Activated naive CD8-positive, alpha-beta T cell treated with anti-CD3 and anti-CD28 coated beads, Interleukin-2, amount 50 U/mL, for 24 hours (primary cell): ENCODE results near the gene HLTF.

Experiments
- ATAC-seq: fragments of 150-1000 bp; cut with Tn5 transposase; one replicate; pipeline ENCODE4 v1.10.0; 2021
- DNase-seq: peaks from one replicate; pipeline ENCODE4 v3.0.0; 2021
- H3K27ac Mint-ChIP-seq: one replicate; pipeline ENCODE4 v1.8.0; 2021; ENCODE audit warnings: mild to moderate bottlenecking, mixed read lengths
- H3K27me3 Mint-ChIP-seq: one replicate; pipeline ENCODE4 v1.8.0; 2021; ENCODE audit warnings: mixed read lengths
- H3K36me3 Mint-ChIP-seq: one replicate; pipeline ENCODE4 v1.8.0; 2021; ENCODE audit warnings: low read depth, mixed read lengths
- H3K4me1 Mint-ChIP-seq: one replicate; pipeline ENCODE4 v1.8.0; 2021; ENCODE audit warnings: mixed read lengths
- H3K4me3 Mint-ChIP-seq: one replicate; pipeline ENCODE4 v1.8.0; 2021; ENCODE audit warnings: mild to moderate bottlenecking, moderate library complexity, mixed read lengths
- H3K9me3 Mint-ChIP-seq: one replicate; pipeline ENCODE4 v1.8.0; 2021; ENCODE audit warnings: mixed read lengths

The HLTF gene

DNA sequence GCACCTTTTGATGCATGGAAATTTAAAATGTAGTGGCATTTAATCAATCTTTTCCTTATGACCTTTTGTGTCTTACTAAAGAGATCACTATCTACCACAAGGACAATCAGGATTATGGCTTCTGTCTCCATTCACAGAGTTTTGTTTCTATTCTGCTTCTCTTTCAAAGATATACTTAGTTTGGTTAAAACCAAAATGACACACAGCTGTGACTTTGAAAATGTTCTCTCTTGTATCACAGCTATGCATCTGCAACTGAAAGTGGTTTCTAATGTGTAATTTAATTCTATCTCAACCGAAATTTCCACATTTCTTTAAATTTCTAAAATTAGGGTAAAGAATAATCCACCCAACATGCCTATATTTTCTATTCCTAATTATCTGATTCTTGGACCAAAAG is 27.7 kb downstream of the HLTF start:
- H3K36me3 Mint-ChIP-seq = peaks cover 31% of the 10 kb centered on the region
- no peaks in the 10 kb centered on the region for H3K9me3 Mint-ChIP-seq
- no peak overlapping the region for H3K27ac Mint-ChIP-seq
- ATAC-seq (no peak), DNase-seq (no peak)
- no peaks in the 10 kb centered on the region for H3K27me3 Mint-ChIP-seq
- H3K4me1 Mint-ChIP-seq = peaks cover 2% of the 10 kb centered on the region
- H3K4me3 Mint-ChIP-seq = no peak overlapping the region

DNA sequence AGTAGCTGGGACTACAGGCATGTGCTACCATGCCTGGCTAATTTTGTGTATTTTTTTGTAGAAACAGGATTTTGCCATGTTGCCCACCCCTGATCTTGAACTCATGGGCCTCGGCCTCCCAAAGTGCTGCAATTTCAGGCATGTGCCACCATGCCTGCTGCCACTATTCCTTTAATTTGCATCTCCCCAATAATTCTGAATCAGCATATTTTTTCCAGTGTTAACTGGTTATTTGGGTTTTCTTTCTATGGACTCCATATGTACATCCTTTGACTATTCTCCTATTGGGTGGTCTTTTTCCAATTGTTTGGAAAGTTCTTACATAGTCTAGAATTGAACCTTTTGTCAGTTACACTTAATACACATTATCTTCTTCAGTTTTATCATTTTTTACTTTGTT is 28.1 kb downstream of the HLTF start:
- H3K27me3 Mint-ChIP-seq = no peaks in the 10 kb centered on the region
- no peak overlapping the region for H3K27ac Mint-ChIP-seq
- H3K4me3 Mint-ChIP-seq = no peak overlapping the region
- peaks cover 33% of the 10 kb centered on the region for H3K36me3 Mint-ChIP-seq
- no peaks in the 10 kb centered on the region for H3K9me3 Mint-ChIP-seq
- no peak for DNase-seq
- peaks cover 2% of the 10 kb centered on the region for H3K4me1 Mint-ChIP-seq
- no peak for ATAC-seq

DNA sequence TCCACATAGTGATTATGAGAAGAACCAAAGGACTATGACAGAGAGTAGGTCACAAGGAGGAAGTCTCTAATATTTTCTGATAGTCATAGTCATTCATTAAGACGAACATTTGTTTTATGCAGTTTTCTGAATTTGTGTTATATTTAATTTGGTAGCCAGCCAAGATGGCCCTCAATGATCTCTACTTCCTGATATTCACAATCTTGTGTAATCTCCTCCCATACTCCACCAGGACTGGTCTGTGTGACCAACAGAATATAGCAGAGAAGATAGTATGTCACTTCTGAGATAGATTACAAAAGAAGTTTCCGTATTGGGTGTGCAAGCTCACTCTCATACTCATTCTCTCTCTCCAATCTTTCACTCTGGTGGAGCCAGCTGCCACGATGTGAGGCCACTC is 30.8 kb downstream of the HLTF start:
- Mint-ChIP-seq H3K9me3 (no peaks in the 10 kb centered on the region), H3K4me3 (no peak overlapping the region), H3K36me3 (peaks cover 44% of the 10 kb centered on the region), H3K27ac (no peak overlapping the region), H3K27me3 (no peaks in the 10 kb centered on the region), H3K4me1 (peaks cover 2% of the 10 kb centered on the region)
- ATAC-seq (no peak), DNase-seq (no peak)

DNA sequence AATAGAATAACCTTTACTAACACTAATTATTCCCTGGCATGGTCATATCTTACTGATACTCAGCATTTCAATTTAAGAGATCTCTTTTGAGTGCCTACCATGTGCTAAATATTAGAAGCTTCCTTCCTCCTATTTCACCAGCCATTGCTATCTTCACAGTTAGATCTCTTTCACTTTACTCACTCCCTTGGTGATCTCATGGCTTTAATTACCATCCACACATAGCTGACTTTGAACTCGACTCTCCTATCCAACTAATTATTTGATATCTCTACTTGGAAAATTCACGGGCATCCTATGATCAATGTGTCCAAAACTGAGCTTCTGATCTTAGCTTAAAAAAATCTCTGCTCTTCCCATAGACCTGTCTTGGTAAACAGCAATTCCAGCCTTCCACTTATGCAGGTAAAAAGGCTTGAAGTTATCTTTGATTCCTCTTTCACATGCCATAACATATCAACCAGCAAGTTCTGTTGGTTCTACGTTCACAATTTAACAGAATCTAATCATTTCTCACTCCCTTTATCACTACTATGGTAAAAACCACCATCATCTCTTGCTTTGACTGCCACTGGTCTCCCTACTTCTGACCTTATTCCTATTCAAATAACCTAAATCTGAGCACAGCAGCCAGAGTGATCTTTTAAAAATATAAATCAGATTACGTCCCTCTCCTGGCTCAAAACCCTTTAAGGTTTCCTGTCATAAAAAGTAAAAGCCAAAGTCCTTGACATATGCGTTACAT is 41.8 kb downstream of the HLTF start:
- DNase-seq (no peak), ATAC-seq (no peak)
- no peak overlapping the region for H3K4me3 Mint-ChIP-seq
- H3K36me3 Mint-ChIP-seq = peaks cover 25% of the 10 kb centered on the region
- H3K27ac Mint-ChIP-seq = no peak overlapping the region
- no peaks in the 10 kb centered on the region for H3K9me3 Mint-ChIP-seq
- H3K4me1 Mint-ChIP-seq = peaks cover 23% of the 10 kb centered on the region
- no peaks in the 10 kb centered on the region for H3K27me3 Mint-ChIP-seq

DNA sequence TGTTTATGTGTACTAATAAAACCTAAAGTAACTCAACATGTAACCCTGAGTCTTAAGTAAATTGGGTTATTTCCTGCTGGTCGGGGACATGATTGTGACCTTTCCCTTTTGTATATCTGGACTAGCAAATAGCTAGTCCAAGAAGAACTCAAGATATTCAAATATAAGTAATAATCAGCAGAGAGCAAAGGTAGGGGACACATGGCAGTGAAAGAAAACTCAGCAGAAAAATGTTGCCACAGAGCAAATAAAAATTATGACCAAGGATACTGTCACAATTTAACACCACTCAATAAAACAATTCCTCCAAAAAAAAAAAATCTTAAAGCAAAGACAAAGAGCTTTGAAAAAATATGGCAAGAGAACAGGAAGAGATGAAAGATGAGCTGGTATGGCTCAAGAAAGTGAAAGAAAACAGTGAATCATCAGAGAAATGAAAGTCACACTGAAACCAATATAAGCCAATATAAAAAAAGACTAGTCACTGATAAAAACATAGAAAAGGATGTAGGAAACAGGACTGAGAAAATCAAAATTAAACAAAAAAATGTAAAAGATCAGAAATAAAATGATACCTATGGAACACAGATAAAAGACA is 43.4 kb downstream of the HLTF start:
- no peak for DNase-seq
- H3K4me3 Mint-ChIP-seq = peak overlapping the region; percentile 50
- H3K4me1 Mint-ChIP-seq = peaks cover 23% of the 10 kb centered on the region
- peak; percentile 85 for ATAC-seq
- H3K27ac Mint-ChIP-seq = peak overlapping the region; percentile 82
- no peaks in the 10 kb centered on the region for H3K27me3 Mint-ChIP-seq
- no peaks in the 10 kb centered on the region for H3K9me3 Mint-ChIP-seq
- peaks cover 21% of the 10 kb centered on the region for H3K36me3 Mint-ChIP-seq

DNA sequence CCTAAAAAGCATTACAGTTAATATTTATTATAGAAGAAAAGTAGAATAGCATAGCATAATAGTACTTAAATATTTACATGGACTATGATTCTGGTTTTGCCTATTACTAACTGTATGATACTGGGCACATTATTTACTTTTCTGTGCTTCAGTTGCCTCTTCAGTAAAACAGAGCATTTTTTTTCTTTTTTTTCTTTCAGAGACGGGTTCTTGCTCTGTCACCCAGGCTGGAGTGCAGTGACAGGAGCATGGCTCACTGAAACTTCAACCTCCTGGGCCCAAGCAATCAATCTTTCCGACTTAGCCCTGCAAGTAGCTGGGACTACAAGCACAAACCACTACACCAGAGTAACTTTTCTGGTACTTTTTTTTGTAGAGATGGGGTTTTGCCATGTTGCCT is 48.0 kb downstream of the HLTF start:
- Mint-ChIP-seq H3K27ac (no peak overlapping the region), H3K36me3 (peaks cover 14% of the 10 kb centered on the region), H3K27me3 (no peaks in the 10 kb centered on the region), H3K4me3 (no peak overlapping the region), H3K4me1 (peaks cover 12% of the 10 kb centered on the region), H3K9me3 (no peaks in the 10 kb centered on the region)
- no peak for ATAC-seq
- no peak for DNase-seq

DNA sequence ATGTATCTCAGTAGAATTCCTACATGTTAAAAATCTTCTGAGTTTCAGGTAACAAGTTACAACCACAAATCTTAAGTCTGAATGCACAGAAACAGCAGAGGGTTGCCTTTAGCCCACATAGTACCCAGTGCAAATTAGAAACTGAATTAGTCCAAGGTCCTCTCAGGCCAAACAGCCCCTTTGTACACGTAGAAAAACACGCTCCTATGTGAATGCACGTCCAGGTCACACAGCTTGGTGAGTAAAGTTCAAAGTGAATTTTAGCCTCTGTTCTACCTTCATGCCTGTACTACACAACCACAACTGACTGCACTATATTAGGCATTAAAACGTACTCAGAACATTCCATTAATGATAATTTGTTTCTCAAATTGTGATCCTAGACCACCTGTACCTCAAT is 48.6 kb downstream of the HLTF start:
- ATAC-seq (no peak), DNase-seq (no peak)
- no peaks in the 10 kb centered on the region for H3K9me3 Mint-ChIP-seq
- peaks cover 14% of the 10 kb centered on the region for H3K36me3 Mint-ChIP-seq
- H3K4me1 Mint-ChIP-seq = peaks cover 6% of the 10 kb centered on the region
- no peaks in the 10 kb centered on the region for H3K27me3 Mint-ChIP-seq
- no peak overlapping the region for H3K27ac Mint-ChIP-seq
- no peak overlapping the region for H3K4me3 Mint-ChIP-seq

DNA sequence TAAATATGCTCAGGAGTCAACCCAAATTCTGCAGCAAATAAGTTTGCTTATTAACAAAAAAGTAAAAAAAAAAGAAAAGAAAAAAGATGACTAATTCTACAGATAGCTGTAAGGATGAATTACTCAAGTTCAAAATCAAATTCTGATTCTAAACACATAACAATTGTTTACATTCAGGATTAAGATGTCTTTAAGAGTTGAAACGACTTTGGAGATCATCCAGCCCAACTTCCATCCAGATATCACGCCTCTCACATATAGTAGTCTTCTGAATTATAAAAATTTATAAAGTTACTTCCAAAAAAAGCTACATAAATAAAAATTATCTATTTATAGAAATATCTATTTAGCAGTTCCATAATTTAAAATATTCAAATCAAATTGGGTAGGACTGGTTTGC is 55.2 kb downstream of the HLTF start:
- Mint-ChIP-seq H3K9me3 (no peaks in the 10 kb centered on the region), H3K4me1 (no peaks in the 10 kb centered on the region), H3K27me3 (no peaks in the 10 kb centered on the region), H3K36me3 (peaks cover 22% of the 10 kb centered on the region), H3K4me3 (no peak overlapping the region), H3K27ac (no peak overlapping the region)
- DNase-seq (no peak), ATAC-seq (no peak)

DNA sequence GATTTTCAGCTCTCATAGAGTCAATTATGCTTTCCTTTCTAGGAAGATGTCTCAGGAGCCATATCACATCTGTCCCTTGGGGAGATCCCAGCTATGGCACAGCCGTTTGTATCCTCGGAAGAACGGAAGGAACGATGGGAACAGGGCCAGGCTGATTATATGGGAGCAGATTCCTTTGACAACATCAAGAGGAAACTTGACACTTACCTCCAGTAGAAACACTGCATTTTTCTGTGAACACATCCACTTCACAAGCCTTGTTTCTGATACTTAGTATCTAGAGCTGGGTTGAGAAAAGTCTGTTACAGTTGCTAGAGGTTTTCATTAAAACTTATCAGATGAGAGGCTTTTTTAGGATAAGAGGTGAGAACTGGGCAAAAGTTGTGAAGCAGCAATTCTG is 59.6 kb downstream of the HLTF start:
- H3K4me1 Mint-ChIP-seq = no peaks in the 10 kb centered on the region
- H3K9me3 Mint-ChIP-seq = peaks cover 8% of the 10 kb centered on the region
- peaks cover 42% of the 10 kb centered on the region for H3K36me3 Mint-ChIP-seq
- H3K27ac Mint-ChIP-seq = no peak overlapping the region
- DNase-seq (no peak), ATAC-seq (no peak)
- no peak overlapping the region for H3K4me3 Mint-ChIP-seq
- H3K27me3 Mint-ChIP-seq = no peaks in the 10 kb centered on the region

DNA sequence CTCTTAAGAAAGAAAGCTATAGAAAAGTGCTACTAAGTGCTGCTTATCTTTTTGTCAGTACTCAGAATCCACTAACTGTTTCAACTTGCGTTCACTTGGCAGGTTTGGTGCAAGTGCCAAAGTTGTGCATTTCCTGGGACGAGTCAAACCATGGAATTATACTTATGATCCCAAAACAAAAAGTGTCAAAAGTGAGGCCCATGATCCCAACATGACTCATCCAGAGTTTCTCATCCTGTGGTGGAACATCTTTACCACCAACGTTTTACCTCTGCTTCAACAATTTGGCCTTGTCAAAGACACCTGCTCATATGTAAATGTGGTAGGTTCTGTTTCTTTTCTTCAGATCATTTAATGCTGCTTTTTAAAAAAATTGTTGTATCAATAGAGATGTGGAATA is 62.4 kb downstream of the HLTF start:
- ATAC-seq = no peak
- Mint-ChIP-seq H3K27ac (no peak overlapping the region), H3K4me3 (no peak overlapping the region), H3K27me3 (no peaks in the 10 kb centered on the region), H3K36me3 (peaks cover 40% of the 10 kb centered on the region), H3K4me1 (peaks cover 12% of the 10 kb centered on the region), H3K9me3 (peaks cover 8% of the 10 kb centered on the region)
- DNase-seq = no peak

DNA sequence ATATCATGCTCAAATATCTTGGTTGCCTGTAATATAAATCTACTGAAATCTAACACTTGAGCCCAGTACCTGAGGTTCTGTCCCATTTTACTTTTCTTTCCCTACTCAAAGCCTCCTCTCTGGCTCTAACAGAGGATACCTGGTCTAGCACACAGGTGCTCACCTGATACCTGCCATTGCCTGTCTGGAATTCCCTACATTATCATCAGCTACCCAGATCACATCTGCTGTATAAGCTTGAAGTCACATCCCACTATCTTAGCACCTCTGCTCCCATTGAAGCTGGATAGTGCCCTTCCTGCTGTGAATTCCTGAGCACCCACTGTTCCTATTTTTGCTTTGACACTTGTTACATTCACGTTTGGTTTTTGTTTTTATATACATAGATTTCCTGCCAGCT is 64.5 kb downstream of the HLTF start:
- Mint-ChIP-seq H3K9me3 (peaks cover 8% of the 10 kb centered on the region), H3K27ac (no peak overlapping the region), H3K4me3 (no peak overlapping the region), H3K36me3 (peaks cover 37% of the 10 kb centered on the region), H3K27me3 (no peaks in the 10 kb centered on the region), H3K4me1 (peaks cover 14% of the 10 kb centered on the region)
- ATAC-seq (no peak), DNase-seq (no peak)

DNA sequence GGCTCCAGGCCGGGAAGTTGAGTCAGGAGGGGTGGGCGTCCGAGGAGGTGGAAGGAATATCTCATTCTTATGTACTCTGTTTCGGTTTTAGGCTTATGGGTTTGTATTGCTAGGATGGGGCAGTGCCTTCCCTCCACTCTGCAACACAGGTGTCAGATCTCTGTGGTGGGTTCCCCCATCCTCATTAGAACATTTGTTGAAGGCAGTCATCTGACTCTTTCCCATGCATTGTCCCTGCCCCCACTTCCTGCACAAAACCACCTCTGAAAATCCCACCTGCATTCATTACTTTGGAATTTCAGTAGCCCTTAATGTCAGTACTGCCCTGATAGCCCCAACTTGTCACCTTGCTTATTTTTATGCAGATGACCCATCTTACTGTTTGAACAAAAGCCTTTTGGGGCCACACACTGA is 65.5 kb downstream of the HLTF start:
- Mint-ChIP-seq H3K9me3 (peaks cover 8% of the 10 kb centered on the region), H3K27ac (no peak overlapping the region), H3K4me3 (no peak overlapping the region), H3K27me3 (no peaks in the 10 kb centered on the region), H3K4me1 (peaks cover 16% of the 10 kb centered on the region), H3K36me3 (peaks cover 30% of the 10 kb centered on the region)
- ATAC-seq (peak; percentile 60), DNase-seq (no peak)

DNA sequence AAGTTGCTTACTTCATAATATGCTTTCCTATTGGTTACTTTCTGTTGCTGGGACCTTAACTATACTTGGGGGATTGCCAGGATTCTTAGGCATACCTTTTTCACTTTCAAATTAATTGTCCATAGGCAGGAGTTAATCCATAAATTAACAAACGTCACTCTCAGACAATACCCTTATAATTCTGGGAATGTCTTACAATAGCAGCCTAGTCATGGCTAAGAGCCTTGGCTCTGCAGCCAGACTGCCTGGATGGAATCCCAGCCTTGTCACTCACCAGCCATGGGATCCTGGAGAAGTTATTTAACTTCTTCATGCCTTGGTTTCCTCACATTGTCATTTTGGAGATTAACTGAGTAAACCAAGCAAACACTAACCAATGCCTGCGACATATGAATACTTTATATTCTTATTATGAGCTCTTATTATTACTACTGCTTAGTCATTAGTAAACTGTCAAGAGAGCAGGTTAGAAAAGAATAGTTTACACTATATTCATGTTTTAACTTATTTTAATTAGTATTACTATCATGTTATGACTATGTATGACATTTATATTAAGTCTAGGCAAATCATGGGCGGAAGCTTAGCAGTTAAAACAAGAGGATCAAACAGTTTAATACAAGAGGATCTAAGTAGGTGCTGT is 66.0 kb downstream of the HLTF start:
- DNase-seq (no peak), ATAC-seq (no peak)
- no peak overlapping the region for H3K27ac Mint-ChIP-seq
- no peak overlapping the region for H3K4me3 Mint-ChIP-seq
- no peaks in the 10 kb centered on the region for H3K27me3 Mint-ChIP-seq
- H3K4me1 Mint-ChIP-seq = peaks cover 16% of the 10 kb centered on the region
- peaks cover 34% of the 10 kb centered on the region for H3K36me3 Mint-ChIP-seq
- H3K9me3 Mint-ChIP-seq = peaks cover 8% of the 10 kb centered on the region

DNA sequence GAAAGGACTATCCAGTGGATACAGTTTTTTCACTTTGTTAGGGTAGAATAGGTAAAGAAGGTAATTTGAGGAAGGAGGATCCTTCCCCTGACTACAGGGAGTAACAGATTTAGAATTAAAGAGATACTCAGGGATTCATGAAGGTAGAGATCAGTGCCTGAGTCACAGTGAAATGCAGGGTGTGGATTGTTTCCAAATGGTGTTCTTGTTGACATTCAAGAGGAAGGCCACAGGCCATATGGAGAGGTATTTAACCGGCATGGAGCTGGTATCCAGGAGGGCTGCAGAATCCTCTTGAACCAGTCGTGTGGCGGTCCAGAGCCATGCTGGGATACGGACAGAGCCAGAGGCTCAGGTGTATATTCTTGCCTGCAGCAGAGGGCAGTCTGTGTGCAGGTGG is 66.8 kb downstream of the HLTF start:
- peaks cover 2% of the 10 kb centered on the region for H3K9me3 Mint-ChIP-seq
- H3K4me3 Mint-ChIP-seq = no peak overlapping the region
- H3K36me3 Mint-ChIP-seq = peaks cover 32% of the 10 kb centered on the region
- no peak overlapping the region for H3K27ac Mint-ChIP-seq
- H3K4me1 Mint-ChIP-seq = peaks cover 16% of the 10 kb centered on the region
- H3K27me3 Mint-ChIP-seq = no peaks in the 10 kb centered on the region
- DNase-seq (no peak), ATAC-seq (no peak)

DNA sequence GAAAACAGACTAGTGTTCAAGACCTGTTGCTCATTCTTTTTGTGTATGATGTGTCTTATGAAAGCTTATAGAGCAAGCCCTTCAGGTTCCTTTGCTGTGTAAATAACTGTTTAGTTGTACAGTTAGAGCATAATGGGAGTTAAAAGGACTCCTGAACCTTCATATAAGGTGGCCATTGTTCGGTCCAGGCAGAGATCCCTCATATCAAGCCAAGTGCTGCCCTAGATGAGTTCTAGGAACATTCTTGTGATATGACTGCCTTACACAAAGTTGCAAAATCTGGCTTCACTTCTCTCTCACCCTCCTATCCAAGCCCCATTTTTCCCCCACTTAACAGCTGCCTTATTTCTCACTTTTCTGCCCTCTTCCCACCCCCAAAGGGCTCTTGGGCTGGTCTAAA is 68.1 kb downstream of the HLTF start:
- H3K36me3 Mint-ChIP-seq = peaks cover 28% of the 10 kb centered on the region
- no peak for DNase-seq
- no peak overlapping the region for H3K4me3 Mint-ChIP-seq
- no peaks in the 10 kb centered on the region for H3K9me3 Mint-ChIP-seq
- H3K4me1 Mint-ChIP-seq = peaks cover 16% of the 10 kb centered on the region
- no peak for ATAC-seq
- H3K27me3 Mint-ChIP-seq = no peaks in the 10 kb centered on the region
- H3K27ac Mint-ChIP-seq = no peak overlapping the region
